Measurements from ENCODE around the gene MYO7B. TPM values are rescaled to one million over a fixed set of nuclear protein-coding genes. Genes with fewer than 3 reads are reported as not detected.
"Not testable (repeated sequence)": the region's sequence is repeated elsewhere in the genome, so short reads cannot be mapped to it uniquely, and the experiment has no call there.

Gene MYO7B
- total RNA-seq, 2 experiments from 2014 or later, result 0.15 to 0.17 TPM

DNA sequence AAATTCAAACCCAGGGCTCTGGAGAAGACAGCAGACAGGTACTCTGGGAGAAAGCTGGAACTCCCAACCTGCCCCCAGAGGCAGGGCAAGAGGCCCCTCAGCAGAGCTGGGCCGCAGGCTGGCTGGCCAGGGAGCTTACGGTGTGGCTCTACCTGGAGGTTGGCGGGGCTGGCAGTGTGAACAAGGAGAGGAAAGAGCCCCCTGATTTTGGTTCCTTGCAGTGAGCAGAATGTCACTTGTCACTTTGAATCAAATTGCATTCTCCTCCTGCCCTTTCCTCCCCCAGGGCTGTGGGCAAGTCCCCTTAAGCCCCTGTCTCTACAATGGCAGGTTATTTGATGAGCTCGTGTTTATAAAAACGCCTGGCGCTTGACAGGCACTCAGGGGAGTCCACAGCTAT, 32.6 kb downstream of the MYO7B start:
- ChIA-PET CTCF (no interaction called here), POLR2A (no interaction called here)

GRCh38 chr2:127569666-127570065, 34.2 kb downstream of the MYO7B start:
- POLR2A ChIA-PET, result no interaction called here
- CTCF ChIA-PET, result no interaction called here

DNA sequence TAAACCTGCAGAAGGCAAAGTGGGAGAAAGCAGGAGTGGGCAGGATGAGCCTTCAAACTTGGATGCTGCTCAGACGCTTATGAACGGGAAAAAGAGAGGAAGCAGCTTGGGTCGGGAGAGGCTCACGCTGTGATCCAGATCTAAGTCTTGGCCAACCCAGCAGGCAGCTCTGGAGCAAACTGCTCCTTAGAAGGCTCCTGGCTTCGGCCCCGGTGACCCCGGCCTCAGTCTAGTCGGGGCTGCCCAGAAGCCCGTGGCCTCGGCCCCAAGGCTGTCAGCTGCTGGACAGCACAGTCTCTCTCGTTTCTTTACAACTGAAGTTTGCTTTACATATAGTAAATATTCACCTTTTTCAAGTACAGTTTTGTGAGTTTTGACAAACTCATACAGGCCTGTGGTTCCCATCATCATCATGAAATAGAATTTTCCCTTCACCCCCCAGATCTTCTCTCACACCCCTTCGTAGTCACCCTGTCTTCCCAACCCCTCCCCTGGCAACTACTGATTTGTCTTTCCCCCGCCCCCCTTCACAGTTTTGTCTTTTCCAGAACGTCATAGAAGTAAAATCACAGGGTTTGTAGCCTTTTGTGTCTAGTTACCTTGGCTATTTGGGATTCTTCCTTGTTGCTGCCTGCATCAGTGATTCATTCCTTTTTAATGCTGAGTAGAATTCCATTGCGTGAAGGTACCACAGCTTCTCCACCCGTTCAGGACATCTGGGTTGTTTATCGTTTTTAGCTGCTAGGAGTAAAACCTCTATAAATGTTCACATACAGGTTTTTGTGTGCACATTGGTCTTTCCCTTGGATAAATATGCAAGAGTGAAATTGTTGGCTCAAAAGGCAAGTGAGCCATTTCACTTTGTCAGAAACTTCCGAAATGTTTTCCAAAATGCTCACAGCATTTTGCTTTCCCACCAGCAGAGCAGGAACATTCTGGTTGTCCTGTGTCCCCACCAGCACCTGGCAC, 35.1 kb downstream of the MYO7B start:
- ChIA-PET CTCF (no interaction called here), POLR2A (no interaction called here)

DNA sequence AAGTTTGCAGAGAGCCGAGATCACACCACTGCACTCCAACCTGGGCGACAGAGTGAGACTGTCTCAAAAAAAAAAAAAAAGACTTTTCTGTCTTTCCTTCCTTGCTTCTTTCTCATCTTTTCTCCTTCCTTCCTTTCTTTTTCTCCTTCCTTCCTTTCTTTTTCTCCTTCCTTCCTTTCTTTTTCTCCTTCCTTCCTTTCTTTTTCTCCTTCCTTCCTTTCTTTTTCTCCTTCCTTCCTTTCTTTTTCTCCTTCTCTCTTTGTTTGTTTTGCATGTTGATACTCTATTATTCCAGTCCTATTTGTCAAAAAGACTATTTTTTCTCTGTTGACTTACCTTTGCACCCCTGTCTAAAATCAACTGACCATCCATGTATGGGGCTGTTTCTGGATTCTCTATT, 36.9 kb downstream of the MYO7B start:
- CTCF ChIA-PET, POLR2A ChIA-PET: not testable (repeated sequence)

- ChIA-PET CTCF (no interaction called here), POLR2A (no interaction called here)
These were observed 37.4 kb downstream of the MYO7B start for GRCh38 chr2:127572841-127573240.

DNA sequence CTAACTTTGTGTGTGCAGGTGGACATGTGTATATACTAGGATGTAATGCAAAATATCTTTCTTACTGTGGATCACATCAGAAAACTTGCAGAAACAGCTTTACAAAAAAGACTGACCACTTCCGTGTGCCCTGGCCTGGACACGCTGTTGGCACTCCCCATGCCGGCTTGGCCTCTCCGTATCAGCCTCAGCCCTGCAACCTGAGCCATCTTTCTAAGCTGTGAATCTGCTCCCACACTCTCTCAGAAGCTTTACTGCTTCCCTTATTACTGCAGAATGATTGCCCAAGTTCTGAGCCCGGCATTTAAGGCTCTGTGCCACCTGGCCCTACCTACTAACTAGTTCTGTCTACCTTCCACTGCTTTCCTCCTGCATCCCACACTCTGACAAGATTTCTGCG, 37.8 kb downstream of the MYO7B start:
- ChIA-PET POLR2A (no interaction called here), CTCF (no interaction called here)

- ChIA-PET CTCF (no interaction called here), POLR2A (no interaction called here)
These were observed 38.3 kb downstream of the MYO7B start for GRCh38 chr2:127573771-127574170.

- POLR2A ChIA-PET, result no interaction called here
- CTCF ChIA-PET, result no interaction called here
These were observed 39.2 kb downstream of the MYO7B start for GRCh38 chr2:127574656-127575055.

GRCh38 chr2:127575185-127575765, 39.8 kb downstream of the MYO7B start:
- ChIA-PET CTCF (no interaction called here), POLR2A (no interaction called here)

GRCh38 chr2:127575941-127576432, 40.5 kb downstream of the MYO7B start:
- ChIA-PET CTCF (no interaction called here), POLR2A (no interaction called here)

DNA sequence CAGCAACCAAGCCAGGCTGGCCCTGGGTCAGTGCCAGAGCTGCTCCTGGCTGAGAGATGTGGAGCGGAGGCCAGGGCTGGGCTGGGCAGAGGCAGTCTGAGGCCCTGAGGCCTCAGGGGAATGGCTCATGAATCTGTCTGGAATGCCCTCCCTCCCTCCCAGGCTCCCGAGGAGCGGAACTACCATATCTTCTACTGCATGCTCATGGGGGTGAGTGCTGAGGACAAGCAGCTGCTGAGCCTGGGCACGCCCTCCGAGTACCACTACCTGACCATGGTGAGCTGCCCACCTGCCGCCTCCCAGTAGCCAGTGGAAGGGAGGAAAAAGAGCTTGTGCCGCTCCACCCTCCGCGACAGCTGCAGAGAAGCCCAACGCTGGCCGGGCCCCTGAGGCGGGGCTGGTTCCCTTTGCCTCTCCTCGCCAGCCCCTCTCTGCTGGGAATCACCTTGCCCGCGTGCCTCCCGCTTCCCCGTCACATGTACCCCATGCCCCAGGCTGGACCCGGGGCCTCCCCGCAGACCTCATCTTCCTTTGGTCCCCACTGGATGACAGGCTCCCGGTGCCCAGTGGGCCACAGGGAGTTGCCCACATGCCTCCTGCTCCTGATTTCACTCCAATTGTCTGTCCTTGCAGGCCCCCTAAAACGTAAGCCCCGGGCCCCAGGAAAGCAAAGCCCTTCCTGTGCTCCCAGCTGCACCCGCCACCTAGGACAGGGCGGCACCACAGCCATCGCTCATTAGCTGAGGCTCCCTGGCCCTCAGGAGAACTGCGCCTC, 41.1 kb downstream of the MYO7B start:
- CTCF ChIA-PET, result no interaction called here
- POLR2A ChIA-PET, result no interaction called here

DNA sequence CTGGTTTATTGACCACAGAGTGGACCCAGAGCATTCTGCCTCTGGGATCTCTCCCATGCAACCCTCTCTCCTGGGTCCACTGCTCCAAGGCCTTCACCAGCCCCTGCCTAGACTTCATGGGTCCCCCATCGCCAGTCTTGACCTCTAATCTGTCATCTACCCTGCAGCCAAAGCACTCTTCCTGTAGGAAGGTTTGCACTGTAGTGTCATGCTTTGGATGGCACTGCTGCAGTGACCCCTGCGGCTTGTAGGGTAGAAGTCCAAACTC, 41.7 kb downstream of the MYO7B start:
- POLR2A ChIA-PET, result no interaction called here

DNA sequence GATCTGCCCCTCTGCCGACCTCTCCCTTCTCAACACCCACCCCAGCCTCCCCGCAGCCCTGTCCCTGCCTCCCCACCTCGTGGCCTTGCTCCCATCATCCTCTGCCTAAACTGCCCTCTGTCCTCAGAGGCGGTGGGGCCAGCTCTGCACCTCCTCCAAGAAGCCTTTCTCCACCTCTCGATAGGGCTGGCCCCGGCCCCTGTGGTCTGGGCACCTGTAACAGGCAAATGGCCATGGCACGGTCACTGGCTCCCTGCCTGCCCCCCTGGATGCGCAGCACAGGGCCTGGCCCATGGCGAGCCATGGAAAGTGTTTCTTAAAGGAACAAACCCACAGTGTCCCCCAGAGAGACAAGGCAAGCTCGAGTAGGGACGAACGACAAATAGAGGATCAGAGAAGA, 42.0 kb downstream of the MYO7B start:
- POLR2A ChIA-PET, result no interaction called here
- CTCF ChIA-PET, result no interaction called here

More for the DNA sequence above, 41.7 kb downstream of the MYO7B start:
- CTCF ChIA-PET, result no interaction called here

DNA sequence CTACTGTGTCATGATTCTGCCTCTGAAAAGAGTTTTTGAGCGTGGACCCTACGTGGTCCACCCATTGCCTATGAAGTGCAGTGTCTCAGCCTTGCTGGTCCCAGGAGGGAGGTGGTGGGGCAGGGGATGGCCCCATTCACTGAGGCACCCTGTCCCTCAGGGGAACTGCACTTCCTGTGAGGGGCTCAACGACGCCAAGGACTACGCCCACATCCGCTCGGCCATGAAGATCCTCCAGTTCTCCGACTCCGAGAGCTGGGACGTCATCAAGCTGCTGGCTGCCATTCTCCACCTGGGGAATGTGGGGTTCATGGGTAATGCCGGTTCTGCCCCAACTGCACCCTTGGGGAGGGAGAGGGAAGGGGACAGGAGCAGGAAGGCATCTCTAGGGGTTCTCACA, 42.5 kb downstream of the MYO7B start:
- POLR2A ChIA-PET, result no interaction called here

DNA sequence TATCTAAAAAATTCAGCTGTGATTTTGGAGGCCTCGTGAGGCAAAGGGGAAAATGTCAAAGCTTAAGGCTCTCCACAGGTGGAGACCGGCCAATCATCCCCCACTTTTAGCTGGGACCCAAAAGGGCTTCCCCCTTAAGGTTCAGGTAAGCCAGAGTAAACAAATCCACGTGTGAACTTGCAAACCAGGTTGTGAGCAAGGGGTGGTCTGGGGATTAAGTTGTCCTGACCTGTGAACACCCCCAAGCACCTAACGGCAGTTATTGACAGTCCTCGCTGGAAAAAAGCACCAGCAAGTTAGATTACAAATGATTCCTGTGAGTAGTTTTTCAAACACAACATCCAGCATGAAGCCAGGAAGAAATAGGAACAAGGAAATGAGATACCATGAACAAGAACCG, 42.9 kb downstream of the MYO7B start:
- CTCF ChIA-PET, result interaction anchor here (0.8 kb wide), 1 partner anchor 13 kb away, joined by 3 read pairs; no protein-coding TSS in a partner anchor
- POLR2A ChIA-PET, result no interaction called here

More for the DNA sequence above, 42.5 kb downstream of the MYO7B start:
- CTCF ChIA-PET, result interaction anchor here (0.8 kb wide), 1 partner anchor 13 kb away, joined by 3 read pairs; no protein-coding TSS in a partner anchor

DNA sequence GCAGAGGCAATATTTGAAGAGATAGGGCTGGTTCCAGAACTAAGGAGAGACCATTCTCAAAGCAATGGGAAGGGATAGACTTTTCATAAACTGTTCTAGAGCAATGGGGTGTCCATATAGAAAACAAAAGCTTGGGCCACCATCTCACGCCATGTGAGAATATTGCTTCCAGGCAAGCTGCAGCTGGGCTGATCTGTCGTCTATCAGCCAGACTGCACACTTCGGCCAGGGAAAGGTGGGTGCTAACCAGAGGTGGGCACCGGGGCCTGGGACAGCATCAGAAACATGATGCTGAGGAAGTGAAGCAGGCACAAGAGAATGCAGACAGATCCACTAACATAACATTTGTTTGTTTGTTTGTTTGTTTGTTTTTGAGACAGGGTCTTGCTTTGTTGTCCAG, 43.7 kb downstream of the MYO7B start:
- ChIA-PET POLR2A (no interaction called here), CTCF (interaction anchor here (0.7 kb wide), 1 partner anchor 12 kb away, joined by 3 read pairs; no protein-coding TSS in a partner anchor)

- ChIA-PET CTCF (interaction anchor here (1.0 kb wide), 1 partner anchor 69 kb away, joined by 3 read pairs; no protein-coding TSS in a partner anchor), POLR2A (no interaction called here)
These were observed 44.9 kb downstream of the MYO7B start for GRCh38 chr2:127580167-127581049.

- ChIA-PET CTCF (no interaction called here), POLR2A (no interaction called here)
These were observed 45.5 kb downstream of the MYO7B start for GRCh38 chr2:127581050-127581345.

DNA sequence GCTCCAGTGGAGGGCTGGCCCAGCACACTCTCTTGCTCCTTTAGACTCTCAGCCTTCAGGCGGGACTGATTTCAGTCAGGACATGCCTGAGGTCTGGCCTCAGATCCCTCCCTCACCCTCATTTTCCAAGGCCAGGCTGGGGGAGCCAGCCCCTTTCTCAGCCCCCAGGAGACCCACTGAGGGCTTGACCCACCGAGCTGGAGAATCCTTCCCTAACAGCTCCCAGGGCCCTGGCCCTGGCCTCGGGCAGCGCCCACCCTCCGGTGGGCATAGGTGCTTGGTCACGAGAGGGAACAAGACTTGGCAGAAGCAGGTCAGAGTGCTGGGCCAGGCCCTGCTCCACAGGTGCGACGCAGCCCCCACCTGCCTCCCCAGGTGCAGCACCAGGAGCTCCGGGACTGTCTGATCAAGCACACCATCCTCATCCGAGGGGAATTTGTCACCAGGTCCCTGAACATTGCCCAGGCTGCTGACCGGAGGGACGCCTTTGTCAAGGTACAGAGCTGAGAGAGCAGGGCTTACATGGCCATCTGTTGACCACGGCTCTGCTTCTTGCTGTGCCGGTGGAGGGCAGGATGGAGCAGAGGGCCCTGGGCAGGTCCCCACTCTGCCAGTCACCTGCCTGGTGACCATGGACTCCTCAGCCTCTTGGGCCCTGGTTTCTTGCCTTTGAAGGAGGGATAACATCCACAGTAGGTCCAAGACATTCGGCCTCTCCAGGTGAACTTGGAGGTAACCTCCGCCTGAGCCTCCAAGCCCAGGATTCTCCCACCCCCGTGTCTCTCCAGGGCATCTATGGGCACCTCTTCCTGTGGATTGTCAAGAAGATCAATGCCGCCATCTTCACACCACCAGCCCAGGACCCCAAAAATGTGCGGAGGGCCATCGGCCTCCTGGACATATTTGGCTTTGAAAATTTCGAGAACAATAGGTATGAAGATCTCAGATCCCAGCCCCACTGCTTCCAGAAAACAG, 46.3 kb downstream of the MYO7B start:
- POLR2A ChIA-PET, result no interaction called here
- CTCF ChIA-PET, result interaction anchor here (1.6 kb wide), 1 partner anchor 9 kb away, joined by 6 read pairs; no protein-coding TSS in a partner anchor
